Neural crest cell (in vitro differentiated cells): ENCODE results near the gene SLC6A6. TPM values are rescaled to one million over a fixed set of nuclear protein-coding genes. Genes with fewer than 3 reads are reported as not detected.

Experiments
- DNase-seq: peaks from one replicate; pipeline ENCODE4 v3.0.0; 2021; ENCODE audit warnings: low read depth, mixed read lengths, low spot score
- H3K27ac Mint-ChIP-seq: one replicate; pipeline ENCODE4 v1.8.0; 2021; ENCODE audit warnings: mild to moderate bottlenecking, mixed read lengths; ENCODE audit not compliant: unreplicated experiment
- H3K27me3 Mint-ChIP-seq: 2 replicates; pipeline ENCODE4 v1.8.0; 2021; ENCODE audit warnings: low read depth, mild to moderate bottlenecking, mixed read lengths
- H3K36me3 Mint-ChIP-seq: 2 replicates; pipeline ENCODE4 v1.8.0; 2021; ENCODE audit warnings: low read depth, mild to moderate bottlenecking, mixed read lengths
- H3K4me1 Mint-ChIP-seq: 2 replicates; pipeline ENCODE4 v1.8.0; 2021; ENCODE audit warnings: mixed read lengths
- H3K4me3 Mint-ChIP-seq: one replicate; pipeline ENCODE4 v1.8.0; 2021; ENCODE audit warnings: mild to moderate bottlenecking, mixed read lengths
- H3K9me3 Mint-ChIP-seq: 2 replicates; pipeline ENCODE4 v1.8.0; 2021; ENCODE audit warnings: mixed read lengths
- CTCF ChIP-seq: fragments of 200-600 bp; sonication (generic); conservative IDR thresholded peaks from 2 replicates; pipeline ENCODE4 v1.5.0; 2021; ENCODE audit warnings: antibody characterized with exemption, mild to moderate bottlenecking
- total RNA-seq: library from RNA; stranded (reverse); gene quantifications from 2 replicates; pipeline ENCODE4 v1.2.1, GENCODE V29; 2021

Gene SLC6A6
- total RNA-seq, 1 donor from 2014 or later = 33.8 TPM

DNA sequence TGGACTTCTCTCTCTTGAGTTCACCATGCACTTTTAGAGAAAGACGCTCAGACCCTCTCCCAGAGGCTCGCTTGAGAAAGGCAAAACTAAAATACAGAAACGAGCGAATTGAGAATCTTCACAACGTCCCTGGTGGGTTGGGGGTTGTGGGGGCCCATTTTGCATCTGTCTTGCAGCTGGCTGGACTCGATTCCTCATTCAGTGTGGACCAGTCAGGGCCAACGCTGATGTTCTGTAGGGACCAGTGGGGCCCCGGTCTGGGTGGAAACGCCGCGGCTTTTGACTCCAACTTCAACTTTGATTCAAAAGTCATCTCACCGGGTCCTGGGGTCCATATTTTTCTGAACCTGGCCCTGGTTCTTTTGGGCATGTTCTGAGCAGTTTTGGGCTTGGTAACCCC is 68.1 kb downstream of the SLC6A6 start:
- Mint-ChIP-seq H3K27ac (no peak overlapping the region), H3K4me1 (peaks cover 11% of the 10 kb centered on the region), H3K36me3 (peaks cover 11% of the 10 kb centered on the region)

GRCh38 chr3:14471016-14471415 is 68.6 kb downstream of the SLC6A6 start:
- no peak for TF ChIP-seq CTCF
- no peak for DNase-seq
- Mint-ChIP-seq H3K4me1 (peaks cover 16% of the 10 kb centered on the region), H3K4me3 (no peak overlapping the region), H3K36me3 (peaks cover 16% of the 10 kb centered on the region), H3K27ac (no peak overlapping the region), H3K27me3 (no peaks in the 10 kb centered on the region), H3K9me3 (no peaks in the 10 kb centered on the region)

More for the DNA sequence above, 68.1 kb downstream of the SLC6A6 start:
- Mint-ChIP-seq H3K27me3 (no peaks in the 10 kb centered on the region), H3K4me3 (no peak overlapping the region), H3K9me3 (no peaks in the 10 kb centered on the region)
- DNase-seq = no peak
- TF ChIP-seq CTCF = no peak

- H3K36me3 Mint-ChIP-seq = peaks cover 18% of the 10 kb centered on the region
- TF ChIP-seq CTCF = no peak
Measured at GRCh38 chr3:14471690-14472089, 69.3 kb downstream of the SLC6A6 start.

GRCh38 chr3:14472471-14473351 is 70.3 kb downstream of the SLC6A6 start:
- no peak for DNase-seq
- no peaks in the 10 kb centered on the region for H3K27me3 Mint-ChIP-seq
- TF ChIP-seq CTCF = no peak
- no peaks in the 10 kb centered on the region for H3K9me3 Mint-ChIP-seq
- peaks cover 20% of the 10 kb centered on the region for H3K36me3 Mint-ChIP-seq
- peaks cover 18% of the 10 kb centered on the region for H3K4me1 Mint-ChIP-seq
- no peak overlapping the region for H3K27ac Mint-ChIP-seq
- H3K4me3 Mint-ChIP-seq = no peak overlapping the region

More at GRCh38 chr3:14471690-14472089, 69.3 kb downstream of the SLC6A6 start:
- Mint-ChIP-seq H3K27me3 (no peaks in the 10 kb centered on the region), H3K9me3 (no peaks in the 10 kb centered on the region), H3K4me3 (no peak overlapping the region), H3K27ac (no peak overlapping the region), H3K4me1 (peaks cover 18% of the 10 kb centered on the region)
- DNase-seq = no peak

- Mint-ChIP-seq H3K4me1 (peaks cover 18% of the 10 kb centered on the region), H3K36me3 (peaks cover 25% of the 10 kb centered on the region), H3K9me3 (no peaks in the 10 kb centered on the region), H3K27me3 (no peaks in the 10 kb centered on the region), H3K4me3 (no peak overlapping the region), H3K27ac (no peak overlapping the region)
- DNase-seq = no peak
- no peak for TF ChIP-seq CTCF
Measured at GRCh38 chr3:14473411-14473891, 71.0 kb downstream of the SLC6A6 start.
